Neuronal stem cell (in vitro differentiated cells): ENCODE measurements around the gene CSMD2.

Source experiments
- DNase-seq: peaks from one replicate; pipeline ENCODE4 v3.0.0-alpha.2; 2013; ENCODE audit warnings: low spot score
- H2AFZ ChIP-seq: one replicate; pipeline ENCODE4 v1.6.1; 2013; ENCODE audit warnings: mild to moderate bottlenecking, low read length, inconsistent platforms
- H2AK5ac ChIP-seq: 2 replicates; pipeline ENCODE4 v1.6.1; 2013; ENCODE audit warnings: low read depth, mild to moderate bottlenecking, inconsistent platforms, low read length, moderate library complexity, mixed read lengths
- H2BK120ac ChIP-seq: 2 replicates; pipeline ENCODE4 v1.6.1; 2013; ENCODE audit warnings: low read depth, mild to moderate bottlenecking, inconsistent platforms, low read length, moderate library complexity, mixed read lengths
- H2BK12ac ChIP-seq: one replicate; pipeline ENCODE4 v1.6.1; 2013; ENCODE audit warnings: low read length, inconsistent platforms
- H2BK15ac ChIP-seq: 2 replicates; pipeline ENCODE4 v1.6.1; 2013; ENCODE audit warnings: mild to moderate bottlenecking, low read length, inconsistent platforms, mixed read lengths
- H2BK5ac ChIP-seq: one replicate; pipeline ENCODE4 v1.6.1; 2013; ENCODE audit warnings: inconsistent platforms, mild to moderate bottlenecking, low read length, moderate library complexity
- H3K14ac ChIP-seq: one replicate; pipeline ENCODE4 v1.6.1; 2013; ENCODE audit warnings: low read length, inconsistent platforms
- H3K18ac ChIP-seq: 2 replicates; pipeline ENCODE4 v1.6.1; 2013; ENCODE audit warnings: low read length, inconsistent platforms
- H3K23ac ChIP-seq: 2 replicates; pipeline ENCODE4 v1.6.1; 2013; ENCODE audit warnings: low read depth, mild to moderate bottlenecking, mixed read lengths, low read length, inconsistent platforms; ENCODE audit not compliant: poor library complexity
- H3K27ac ChIP-seq: replicated peaks from 3 replicates; pipeline ENCODE4 v1.5.1; 2013; ENCODE audit warnings: low read length, inconsistent platforms
- H3K27me3 ChIP-seq, 3 experiments: 2 replicates each; pipeline ENCODE4 v1.6.1; 2013; ENCODE audit warnings: low read length in 3 of 3, mild to moderate bottlenecking in 2 of 3, inconsistent platforms in 1 of 3, low read depth in 1 of 3, mixed read lengths in 1 of 3, moderate library complexity in 1 of 3; ENCODE audit not compliant: control insufficient read depth in 3 of 3, insufficient read depth in 3 of 3
- H3K36me3 ChIP-seq, 2 donors: replicated peaks in 1 of 2; 2 replicates each; pipeline ENCODE4 v1.6.1; 2013; ENCODE audit warnings: low read length in 2 of 2; ENCODE audit not compliant: control insufficient read depth in 2 of 2, insufficient read depth in 2 of 2
- H3K4ac ChIP-seq: 2 replicates; pipeline ENCODE4 v1.6.1; 2013; ENCODE audit warnings: inconsistent platforms, mild to moderate bottlenecking, low read length, moderate library complexity
- H3K4me1 ChIP-seq, 2 donors: 1 replicate in 1 of 2; 2 replicates in 1 of 2; pipeline ENCODE4 v1.6.1; 2013; ENCODE audit warnings: low read length in 2 of 2, low read depth in 1 of 2; ENCODE audit not compliant: control insufficient read depth in 2 of 2, insufficient read depth in 1 of 2
- H3K4me2 ChIP-seq: one replicate; pipeline ENCODE4 v1.6.1; 2013; ENCODE audit warnings: mild to moderate bottlenecking, low read length, inconsistent platforms; ENCODE audit not compliant: insufficient read depth, poor library complexity, severe bottlenecking
- H3K4me3 ChIP-seq, 2 donors: 2 replicates each; pipeline ENCODE4 v1.5.1; 2013; ENCODE audit warnings: low read length in 2 of 2, mild to moderate bottlenecking in 2 of 2, inconsistent platforms in 1 of 2, moderate library complexity in 1 of 2
- H3K79me1 ChIP-seq: one replicate; pipeline ENCODE4 v1.6.1; 2013; ENCODE audit warnings: low read depth, mild to moderate bottlenecking, inconsistent platforms, low read length, moderate library complexity
- H3K9ac ChIP-seq: one replicate; pipeline ENCODE4 v1.6.1; 2013; ENCODE audit warnings: mild to moderate bottlenecking, low read depth, low read length, inconsistent platforms; ENCODE audit not compliant: poor library complexity
- H3K9me3 ChIP-seq, 2 donors: replicated peaks in 1 of 2; 2 replicates each; pipeline versions ENCODE3 to v1.6.1; 2013; ENCODE audit warnings: low read length in 2 of 2, mild to moderate bottlenecking in 2 of 2, inconsistent platforms in 1 of 2, low read depth in 1 of 2, mixed read lengths in 1 of 2, moderate library complexity in 1 of 2; ENCODE audit not compliant: control insufficient read depth in 2 of 2, insufficient read depth in 1 of 2
- H4K8ac ChIP-seq: one replicate; pipeline ENCODE4 v1.6.1; 2013; ENCODE audit warnings: low read depth, mild to moderate bottlenecking, inconsistent platforms, low read length, moderate library complexity
- H4K91ac ChIP-seq: one replicate; pipeline ENCODE4 v1.6.1; 2013; ENCODE audit warnings: low read length, low read depth, mild to moderate bottlenecking, inconsistent platforms; ENCODE audit not compliant: poor library complexity
- WGBS, 2 donors: extraction: QIAGEN DNeasy Blood & Tissue Kit; methylation state at CpG; one replicate each; pipeline ENCODE4 v1.1.7; 2013; ENCODE audit warnings: missing lambda C conversion rate in 2 of 2, mixed read lengths in 1 of 2; ENCODE audit not compliant: insufficient read length in 2 of 2, insufficient replicate concordance in 1 of 2; ENCODE audit errors: extremely low coverage in 2 of 2; 5-methylcytosine and 5-hydroxymethylcytosine counted together

CSMD2 gene

DNA sequence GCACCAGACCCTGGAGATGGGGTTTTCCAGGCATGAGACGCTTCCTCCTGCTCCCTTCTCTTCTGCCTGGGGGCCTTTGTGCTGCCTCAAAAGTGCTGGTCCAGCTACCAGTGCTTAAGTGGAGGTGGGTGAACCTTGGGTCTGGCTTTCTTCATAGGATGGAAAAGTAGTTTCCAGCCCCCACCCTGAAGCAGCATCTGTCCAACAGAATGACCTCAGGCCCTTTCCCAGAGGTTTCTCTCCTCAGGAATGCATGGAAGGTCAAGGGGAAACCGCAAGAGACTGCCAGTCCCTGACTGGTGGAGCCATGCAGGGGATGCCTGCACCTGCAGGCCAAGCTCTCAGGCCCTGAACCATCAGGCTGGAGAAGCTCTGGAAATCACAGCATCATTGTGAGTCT is 237.3 kb downstream of the CSMD2 start:
- H2BK5ac ChIP-seq: no peak overlapping the region
- H3K36me3 ChIP-seq: no peaks in the 10 kb centered on the region
- H3K23ac ChIP-seq: no peak overlapping the region
- no peaks in the 10 kb centered on the region for H3K9me3 ChIP-seq
- H3K79me1 ChIP-seq: no peaks in the 10 kb centered on the region
- WGBS, 2 donors: no CpG with 5 or more reads among the region's 2 CpGs
- DNase-seq: no peak
- H2AFZ ChIP-seq: no peak overlapping the region
- no peaks in the 10 kb centered on the region for H3K4me1 ChIP-seq
- no peak overlapping the region for H3K14ac ChIP-seq
- no peak overlapping the region for H3K4ac ChIP-seq
- no peak overlapping the region for H2BK120ac ChIP-seq
- H3K27ac ChIP-seq: no peak overlapping the region
- no peak overlapping the region for H3K4me3 ChIP-seq
- H4K8ac ChIP-seq: no peak overlapping the region
- H3K9ac ChIP-seq: no peak overlapping the region
- no peak overlapping the region for H4K91ac ChIP-seq
- no peak overlapping the region for H2AK5ac ChIP-seq
- no peak overlapping the region for H3K4me2 ChIP-seq
- H3K27me3 ChIP-seq: no peaks in the 10 kb centered on the region
- no peak overlapping the region for H2BK12ac ChIP-seq
- no peak overlapping the region for H2BK15ac ChIP-seq
- no peak overlapping the region for H3K18ac ChIP-seq

GRCh38 chr1:33925586-33925985 is 239.4 kb downstream of the CSMD2 start:
- no peak overlapping the region for H4K8ac ChIP-seq

DNA sequence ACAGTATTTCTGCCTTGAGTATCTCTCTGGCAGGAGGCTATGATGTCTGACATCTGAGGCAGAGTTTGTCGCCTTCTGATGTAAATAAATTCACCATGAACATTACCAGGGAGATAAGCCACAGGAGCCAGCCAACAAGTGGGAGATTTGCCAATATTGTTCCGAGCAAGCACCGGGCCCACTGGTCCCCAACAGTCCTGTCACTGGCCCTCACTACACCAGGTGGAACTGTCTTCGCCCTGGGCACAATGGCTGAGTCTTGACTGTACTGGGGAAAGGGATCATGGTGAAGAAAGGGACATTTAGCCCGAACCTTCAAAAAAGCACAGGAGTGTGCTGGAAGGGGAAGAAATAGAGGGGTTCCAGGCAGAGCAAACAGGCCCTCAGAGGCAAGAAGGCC is 243.7 kb downstream of the CSMD2 start:
- H3K9ac ChIP-seq: no peak overlapping the region
- no peak overlapping the region for H2AFZ ChIP-seq
- no peaks in the 10 kb centered on the region for H3K79me1 ChIP-seq
- no peak overlapping the region for H3K18ac ChIP-seq
- no peak overlapping the region for H4K8ac ChIP-seq
- no peak overlapping the region for H2BK5ac ChIP-seq
- H2AK5ac ChIP-seq: no peak overlapping the region
- no peak overlapping the region for H2BK15ac ChIP-seq
- H3K14ac ChIP-seq: no peak overlapping the region
- no peak overlapping the region for H3K23ac ChIP-seq
- H3K4me1 ChIP-seq: no peaks in the 10 kb centered on the region
- peaks cover 0 to 2% of the 10 kb centered on the region in 2 donors for H3K9me3 ChIP-seq
- H3K36me3 ChIP-seq: no peaks in the 10 kb centered on the region
- no peak overlapping the region for H3K27ac ChIP-seq
- no peaks in the 10 kb centered on the region for H3K27me3 ChIP-seq
- H2BK12ac ChIP-seq: no peak overlapping the region
- no peak overlapping the region for H4K91ac ChIP-seq
- DNase-seq: no peak
- H3K4me2 ChIP-seq: no peak overlapping the region
- no peak overlapping the region for H3K4ac ChIP-seq
- H2BK120ac ChIP-seq: no peak overlapping the region
- H3K4me3 ChIP-seq: no peak overlapping the region
- no CpG with 5 or more reads among the region's 5 CpGs for WGBS, 2 donors

More at GRCh38 chr1:33925586-33925985, 239.4 kb downstream of the CSMD2 start:
- no peak overlapping the region for H2AFZ ChIP-seq
- H3K36me3 ChIP-seq: no peaks in the 10 kb centered on the region
- H3K4me2 ChIP-seq: no peak overlapping the region
- no peak overlapping the region for H3K9ac ChIP-seq
- no peak for DNase-seq
- no peaks in the 10 kb centered on the region for H3K9me3 ChIP-seq
- H2BK12ac ChIP-seq: no peak overlapping the region
- H3K27ac ChIP-seq: no peak overlapping the region
- no peak overlapping the region for H3K23ac ChIP-seq
- H2BK120ac ChIP-seq: no peak overlapping the region
- H3K4me1 ChIP-seq: no peaks in the 10 kb centered on the region
- no peak overlapping the region for H3K4ac ChIP-seq
- H2AK5ac ChIP-seq: no peak overlapping the region
- H3K27me3 ChIP-seq: no peaks in the 10 kb centered on the region
- no peak overlapping the region for H4K91ac ChIP-seq
- H2BK15ac ChIP-seq: no peak overlapping the region
- H3K4me3 ChIP-seq: no peak overlapping the region
- H3K14ac ChIP-seq: no peak overlapping the region
- H3K18ac ChIP-seq: no peak overlapping the region
- WGBS, 2 donors: no CpG with 5 or more reads among the region's 8 CpGs
- no peak overlapping the region for H2BK5ac ChIP-seq
- H3K79me1 ChIP-seq: no peaks in the 10 kb centered on the region

GRCh38 chr1:33918368-33918767 is 246.7 kb downstream of the CSMD2 start:
- H3K27ac ChIP-seq: no peak overlapping the region
- H2AK5ac ChIP-seq: no peak overlapping the region
- WGBS, 2 donors: no CpG with 5 or more reads among the region's 1 CpG
- no peaks in the 10 kb centered on the region for H3K79me1 ChIP-seq
- no peak overlapping the region for H4K91ac ChIP-seq
- no peaks in the 10 kb centered on the region for H3K27me3 ChIP-seq
- H3K18ac ChIP-seq: no peak overlapping the region
- H3K9me3 ChIP-seq: peaks cover 0 to 2% of the 10 kb centered on the region in 2 donors
- no peak overlapping the region for H2BK12ac ChIP-seq
- H2AFZ ChIP-seq: no peak overlapping the region
- H3K9ac ChIP-seq: no peak overlapping the region
- no peaks in the 10 kb centered on the region for H3K36me3 ChIP-seq
- no peak overlapping the region for H2BK120ac ChIP-seq
- no peaks in the 10 kb centered on the region for H3K4me1 ChIP-seq
- no peak overlapping the region for H4K8ac ChIP-seq
- H2BK5ac ChIP-seq: no peak overlapping the region
- no peak for DNase-seq
- no peak overlapping the region for H3K4ac ChIP-seq
- no peak overlapping the region for H3K4me2 ChIP-seq
- H2BK15ac ChIP-seq: no peak overlapping the region
- H3K14ac ChIP-seq: no peak overlapping the region
- H3K23ac ChIP-seq: no peak overlapping the region
- H3K4me3 ChIP-seq: no peak overlapping the region
